ENCODE data around the gene MRPL50. TPM values are rescaled to one million over a fixed set of nuclear protein-coding genes. Genes with fewer than 3 reads are reported as not detected.

The MRPL50 gene
- total RNA-seq, 1 experiment from 2014 or later, result 20.0 TPM

- Histone ChIP-seq H4K91ac (ENCODE audit: insufficient read length, low read depth, low read length) (no peak overlapping the region), H4K20me1 (ENCODE audit: control insufficient read depth, insufficient read depth, insufficient read length) (no peaks in the 10 kb centered on the region), H2BK15ac (ENCODE audit: low read depth, low read length) (no peak overlapping the region), H3K9ac (ENCODE audit: extremely low read depth, insufficient read length, low read length) (no peak overlapping the region), H4K5ac (ENCODE audit: insufficient read length, low read depth, low read length) (no peak overlapping the region), H2BK120ac (ENCODE audit: low read depth, low read length, poor library complexity, severe bottlenecking) (no peak overlapping the region), H2BK5ac (ENCODE audit: insufficient read length, low read length) (no peak overlapping the region), H4K8ac (replicated peaks; ENCODE audit: insufficient read length, low read depth, low read length) (no peak overlapping the region), H2BK20ac (ENCODE audit: low read depth, low read length, poor library complexity, severe bottlenecking) (no peak overlapping the region), H3K56ac (ENCODE audit: insufficient read length, low read depth, low read length) (no peak overlapping the region), H3K27ac (ENCODE audit: insufficient read length, low read depth, low read length) (no peak overlapping the region), H3K14ac (ENCODE audit: insufficient read depth, low read length) (no peak overlapping the region), H3K23ac (ENCODE audit: insufficient read length, low read depth, low read length) (no peak overlapping the region), H2AFZ (ENCODE audit: low read length) (no peak overlapping the region), H3K4me2 (ENCODE audit: insufficient read depth, insufficient read length, low read length) (no peak overlapping the region), H3K79me1 (ENCODE audit: insufficient read depth, low read depth, low read length, poor library complexity, severe bottlenecking) (no peaks in the 10 kb centered on the region), H3T11ph (ENCODE audit: low read length) (no peak overlapping the region), H3K27me3 (ENCODE audit: insufficient read depth, low read length) (no peaks in the 10 kb centered on the region), H3K79me2 (ENCODE audit: insufficient read depth, low read length) (no peaks in the 10 kb centered on the region), H3K4me1 (ENCODE audit: insufficient read depth, low read length) (peaks cover 3% of the 10 kb centered on the region; the same call in 1 of the 2 replicates), H3K18ac (ENCODE audit: insufficient read length, low read depth, low read length) (no peak overlapping the region), H2AK5ac (ENCODE audit: insufficient read length, low read length) (no peak overlapping the region), H2BK12ac (ENCODE audit: insufficient read length, low read depth, low read length) (no peak overlapping the region), H3K9me3 (ENCODE audit: control insufficient read depth, low read depth, low read length) (no peaks in the 10 kb centered on the region), H3K4ac (ENCODE audit: low read depth, low read length) (no peak overlapping the region), H3K23me2 (ENCODE audit: insufficient read length, low read depth, low read length, poor library complexity, severe bottlenecking) (no peaks in the 10 kb centered on the region)
- Mint-ChIP-seq H3K4me3 (no peak overlapping the region), H3K36me3 (ENCODE audit: insufficient read depth in 1 of 3, low read depth in 3 of 3) (peaks cover 0 to 2% (median 0%) of the 10 kb centered on the region in 3 experiments; a peak in 2 of 7 replicates), H3K9me3 (peaks cover 1% of the 10 kb centered on the region in 2 experiments; a peak in 3 of 5 replicates), H3K27me3 (ENCODE audit: low read depth) (no peaks in the 10 kb centered on the region), H3K4me1 (peaks cover 13 to 19% of the 10 kb centered on the region in 2 experiments), H3K27ac (no peak overlapping the region; a peak in 2 of 7 replicates)
- WGBS (ENCODE audit: extremely low coverage, insufficient read length, low lambda C conversion rate), result no CpG with 5 or more reads among the region's 2 CpGs
- no peak for DNase-seq
- no peak for TF ChIP-seq CTCF (conservative IDR thresholded peaks at IDR 0.05)
These were observed 25.9 kb downstream of the MRPL50 start for GRCh38 chr9:101372327-101373118.

All from H9 (cell line).